Stimulated activated CD4-positive, alpha-beta T cell treated with anti-CD3 and anti-CD28 coated beads, Interleukin-2, amount 100 ng/mL, for 24 hours (primary cell): ENCODE results near the gene ACP2.

Experiments used
- DNase-seq, 2 donors: peaks; one replicate each; pipeline ENCODE4 v3.0.0-alpha.2; 2020

ACP2 gene

DNA sequence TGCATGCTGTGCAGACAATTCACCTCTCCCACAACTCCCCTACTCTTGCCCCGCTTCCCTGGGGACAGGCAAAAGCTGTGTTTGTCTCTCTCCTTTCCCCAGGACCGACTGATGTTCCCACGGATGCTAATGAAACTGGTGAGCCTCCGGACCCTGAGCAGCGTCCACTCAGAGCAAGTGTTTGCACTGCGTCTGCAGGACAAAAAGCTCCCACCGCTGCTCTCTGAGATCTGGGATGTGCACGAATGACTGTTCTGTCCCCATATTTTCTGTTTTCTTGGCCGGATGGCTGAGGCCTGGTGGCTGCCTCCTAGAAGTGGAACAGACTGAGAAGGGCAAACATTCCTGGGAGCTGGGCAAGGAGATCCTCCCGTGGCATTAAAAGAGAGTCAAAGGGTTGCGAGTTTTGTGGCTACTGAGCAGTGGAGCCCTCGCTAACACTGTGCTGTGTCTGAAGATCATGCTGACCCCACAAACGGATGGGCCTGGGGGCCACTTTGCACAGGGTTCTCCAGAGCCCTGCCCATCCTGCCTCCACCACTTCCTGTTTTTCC is 19.9 kb upstream of the ACP2 start:
- DNase-seq, result no peak

DNA sequence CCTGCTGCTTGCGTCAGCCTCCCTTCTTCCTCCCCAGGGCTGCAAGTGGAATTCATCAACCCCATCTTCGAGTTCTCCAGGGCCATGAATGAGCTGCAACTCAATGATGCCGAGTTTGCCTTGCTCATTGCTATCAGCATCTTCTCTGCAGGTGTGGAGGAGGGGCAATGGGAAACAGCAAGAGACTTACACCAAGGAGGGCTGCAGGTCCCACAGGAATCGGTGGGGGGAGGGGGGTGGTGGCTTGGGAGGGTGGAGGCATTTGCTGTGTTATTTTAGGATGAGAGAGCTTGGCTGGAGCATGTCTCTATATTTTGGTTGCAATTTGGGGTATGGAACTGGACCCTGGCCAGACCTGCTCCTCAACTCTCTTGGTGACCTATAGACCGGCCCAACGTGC is 19.3 kb upstream of the ACP2 start:
- DNase-seq, result no peak

DNA sequence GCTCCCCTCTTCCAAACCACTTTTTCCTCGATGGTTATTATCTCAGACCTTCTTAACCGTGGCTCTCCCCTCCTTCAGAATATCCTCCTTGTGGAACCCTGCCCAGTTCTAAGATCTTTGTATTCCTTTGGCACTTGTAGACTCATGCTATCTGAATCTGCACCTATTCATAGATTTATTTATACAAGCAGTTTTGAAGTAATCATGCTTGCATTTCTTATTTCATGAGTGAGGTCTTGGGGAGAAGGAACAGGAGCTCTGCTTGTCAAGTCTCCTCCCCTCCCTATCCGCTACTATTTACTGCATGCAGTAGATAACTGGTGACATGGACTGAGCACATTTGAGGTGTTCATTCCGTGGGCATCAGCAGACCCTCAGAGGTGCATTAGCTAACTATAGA is 15.9 kb upstream of the ACP2 start:
- DNase-seq, result no peak

DNA sequence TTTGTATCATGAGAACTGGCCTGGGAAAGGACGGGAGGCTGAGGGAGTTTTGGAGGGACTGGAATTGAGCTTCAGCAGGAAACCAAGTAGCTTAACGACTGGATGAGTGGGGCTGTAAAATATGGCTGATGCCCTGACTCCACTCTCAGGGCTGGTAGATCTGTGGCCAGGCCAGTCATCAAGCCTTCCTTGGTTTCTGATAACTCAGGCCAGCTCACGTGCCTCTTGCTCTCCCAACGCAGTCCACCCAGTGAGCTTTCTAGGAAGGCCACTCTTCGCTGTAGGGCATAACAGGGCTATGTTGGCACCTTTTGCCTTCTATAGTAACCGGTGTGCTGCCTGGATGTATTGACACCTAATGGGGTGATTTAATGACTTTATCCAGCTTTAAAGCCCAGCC is 15.5 kb upstream of the ACP2 start:
- no peak for DNase-seq

DNA sequence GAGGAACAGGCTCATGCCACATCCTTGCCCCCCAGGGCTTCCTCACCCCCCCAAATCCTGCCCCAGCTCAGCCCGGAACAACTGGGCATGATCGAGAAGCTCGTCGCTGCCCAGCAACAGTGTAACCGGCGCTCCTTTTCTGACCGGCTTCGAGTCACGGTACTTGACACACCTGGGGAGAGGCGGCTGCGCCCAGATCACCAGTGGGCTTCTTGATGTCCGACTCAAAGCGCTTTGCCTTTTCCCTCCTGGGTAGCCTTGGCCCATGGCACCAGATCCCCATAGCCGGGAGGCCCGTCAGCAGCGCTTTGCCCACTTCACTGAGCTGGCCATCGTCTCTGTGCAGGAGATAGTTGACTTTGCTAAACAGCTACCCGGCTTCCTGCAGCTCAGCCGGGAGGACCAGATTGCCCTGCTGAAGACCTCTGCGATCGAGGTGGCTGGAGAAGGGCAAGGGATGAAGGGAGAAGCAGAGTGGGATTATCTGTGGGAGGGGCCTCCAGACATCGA is 12.7 kb upstream of the ACP2 start:
- DNase-seq, result no peak

DNA sequence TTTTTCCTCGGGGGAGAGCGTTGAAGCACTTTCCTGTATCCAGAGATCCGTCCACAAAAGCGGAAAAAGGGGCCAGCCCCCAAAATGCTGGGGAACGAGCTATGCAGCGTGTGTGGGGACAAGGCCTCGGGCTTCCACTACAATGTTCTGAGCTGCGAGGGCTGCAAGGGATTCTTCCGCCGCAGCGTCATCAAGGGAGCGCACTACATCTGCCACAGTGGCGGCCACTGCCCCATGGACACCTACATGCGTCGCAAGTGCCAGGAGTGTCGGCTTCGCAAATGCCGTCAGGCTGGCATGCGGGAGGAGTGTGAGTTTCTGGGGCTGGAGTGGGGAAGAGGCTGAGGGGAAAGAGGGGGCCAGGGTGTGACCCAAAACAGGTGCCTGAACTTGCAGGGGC is 11.8 kb upstream of the ACP2 start:
- DNase-seq, result no peak

DNA sequence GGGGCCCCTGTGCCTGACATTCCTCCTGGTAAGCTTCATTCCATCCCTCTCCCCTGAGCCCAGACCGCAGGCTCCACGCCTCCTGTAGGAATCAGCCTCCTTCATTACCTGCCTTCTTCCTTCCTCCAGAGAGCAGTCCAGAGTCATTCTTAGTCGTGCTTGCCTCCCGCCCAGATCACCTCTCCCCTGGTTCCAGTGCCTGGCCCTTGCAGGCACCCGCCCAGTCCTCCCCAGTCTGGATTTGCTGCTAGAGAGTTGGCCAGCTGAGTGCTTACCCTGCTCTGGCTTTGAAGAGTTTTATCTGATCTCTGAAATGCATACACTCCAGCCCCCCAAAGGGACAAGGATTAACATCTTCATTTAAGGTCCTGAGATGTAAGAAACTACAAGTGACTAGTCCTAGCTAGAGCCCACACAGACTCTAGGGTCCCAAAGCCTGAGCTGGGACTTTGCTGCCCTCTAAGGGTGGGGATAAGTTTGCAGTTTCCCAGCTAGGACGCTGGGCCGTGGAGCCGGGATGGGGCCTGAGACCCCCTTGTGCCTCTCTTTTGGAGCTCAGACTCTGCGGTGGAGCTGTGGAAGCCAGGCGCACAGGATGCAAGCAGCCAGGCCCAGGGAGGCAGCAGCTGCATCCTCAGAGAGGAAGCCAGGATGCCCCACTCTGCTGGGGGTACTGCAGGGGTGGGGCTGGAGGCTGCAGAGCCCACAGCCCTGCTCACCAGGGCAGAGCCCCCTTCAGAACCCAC is 10.8 kb upstream of the ACP2 start:
- DNase-seq, result peak; percentile 48 to 57

DNA sequence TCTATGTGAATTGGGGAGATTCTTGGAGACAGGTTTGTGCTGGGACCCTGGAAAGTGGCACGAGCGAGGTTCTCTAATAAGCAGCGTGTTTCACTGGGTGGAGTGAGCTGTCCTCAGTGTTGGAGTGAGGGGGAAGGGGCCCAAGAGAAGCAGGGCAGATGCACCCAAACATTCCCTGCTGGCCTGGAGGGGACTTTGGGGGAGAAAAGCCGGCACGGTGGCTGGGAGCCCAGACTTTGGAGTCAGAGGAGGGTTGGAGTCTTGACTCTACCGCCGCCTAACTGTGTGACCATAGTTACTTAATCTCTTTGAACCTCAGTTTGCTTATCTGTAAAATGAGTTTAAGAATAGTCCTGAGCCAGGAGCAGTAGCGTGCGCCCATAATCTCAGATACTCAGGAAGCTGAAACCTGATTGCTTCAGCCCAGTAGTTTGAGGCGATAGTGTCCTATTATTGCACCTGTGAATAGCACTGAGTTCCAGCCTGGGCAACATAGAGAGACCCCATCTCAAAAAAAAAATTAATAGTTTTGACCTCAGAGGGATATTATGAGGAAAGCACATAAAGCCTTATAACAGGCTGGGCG is 9.8 kb upstream of the ACP2 start:
- no peak for DNase-seq

DNA sequence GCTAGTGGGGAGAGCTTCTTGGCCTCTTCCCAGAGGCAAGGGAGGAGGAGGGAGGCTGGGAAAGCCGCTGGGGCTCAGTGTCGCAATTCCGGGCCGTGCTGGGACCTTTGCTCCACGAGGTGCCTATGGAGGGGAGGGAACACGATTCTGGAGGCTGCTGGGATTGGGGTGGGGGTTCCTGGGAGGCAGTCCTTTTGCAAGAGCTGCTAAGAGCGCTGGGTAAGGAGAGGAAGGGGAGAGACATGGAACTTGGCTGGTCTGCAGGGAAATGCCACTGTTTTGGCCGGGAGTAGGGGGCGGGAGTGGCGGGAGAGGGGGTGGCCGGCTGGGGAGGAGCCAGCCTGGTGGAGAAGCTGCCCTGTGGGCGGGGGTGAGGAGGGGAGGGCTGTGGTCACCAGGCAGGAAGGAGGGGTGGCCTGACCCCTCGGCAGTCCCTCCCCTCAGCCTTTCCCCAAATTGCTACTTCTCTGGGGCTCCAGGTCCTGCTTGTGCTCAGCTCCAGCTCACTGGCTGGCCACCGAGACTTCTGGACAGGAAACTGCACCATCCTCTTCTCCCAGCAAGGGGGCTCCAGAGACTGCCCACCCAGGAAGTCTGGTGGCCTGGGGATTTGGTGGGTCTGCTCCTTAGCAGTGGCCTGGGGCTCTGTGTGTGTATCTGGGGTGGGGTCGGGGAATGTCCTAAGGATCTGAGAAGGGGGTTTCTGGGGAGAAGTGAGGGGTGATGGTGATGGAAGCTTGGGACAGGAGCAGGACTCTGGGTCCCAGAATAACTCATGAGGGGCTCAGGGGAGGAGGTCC is 9.1 kb upstream of the ACP2 start, which contains the start of gene NR1H3:
Gene NR1H3 (plus strand): TSS at position 480 of the 800 bp plus-strand sequence. CDS start 1,221 bp downstream, outside the sequence.
- DNase-seq, result no peak

DNA sequence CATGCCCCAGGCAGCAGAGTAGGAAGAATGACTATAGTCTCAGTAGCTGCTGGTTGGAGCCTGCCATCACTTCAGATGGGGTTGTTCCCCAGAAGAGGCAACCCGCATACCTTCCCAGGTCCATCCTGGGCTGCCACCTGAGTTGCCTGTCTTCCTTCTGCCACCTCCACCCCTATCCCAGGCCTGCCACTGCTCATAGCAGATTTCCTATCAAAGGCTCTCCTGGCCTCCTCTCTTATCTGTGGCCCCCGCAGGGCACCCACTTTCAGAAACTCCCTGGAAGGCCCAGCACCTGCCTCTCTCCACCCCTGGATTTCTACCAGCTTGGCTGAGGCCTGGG is 8.5 kb upstream of the ACP2 start:
- DNase-seq, result no peak

DNA sequence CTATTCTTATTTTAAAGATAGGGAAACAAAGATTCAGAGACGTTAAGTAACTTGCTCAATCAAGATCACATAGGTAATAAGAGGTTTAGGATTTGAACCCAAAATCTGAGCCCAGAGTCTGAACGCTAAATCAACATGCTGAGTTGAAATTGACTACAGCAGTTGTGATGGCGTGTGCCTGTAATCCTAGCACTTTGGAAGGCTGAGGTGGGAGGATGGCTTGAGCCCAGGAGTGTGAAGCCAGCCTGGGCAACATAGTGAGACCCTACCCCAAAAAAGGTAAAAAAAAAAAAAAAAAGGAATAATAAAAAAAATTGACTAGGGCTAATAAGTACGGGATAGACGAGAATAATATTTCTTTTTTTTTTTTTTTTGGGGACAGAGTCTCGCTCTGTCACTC is 7.8 kb upstream of the ACP2 start:
- DNase-seq, result no peak

DNA sequence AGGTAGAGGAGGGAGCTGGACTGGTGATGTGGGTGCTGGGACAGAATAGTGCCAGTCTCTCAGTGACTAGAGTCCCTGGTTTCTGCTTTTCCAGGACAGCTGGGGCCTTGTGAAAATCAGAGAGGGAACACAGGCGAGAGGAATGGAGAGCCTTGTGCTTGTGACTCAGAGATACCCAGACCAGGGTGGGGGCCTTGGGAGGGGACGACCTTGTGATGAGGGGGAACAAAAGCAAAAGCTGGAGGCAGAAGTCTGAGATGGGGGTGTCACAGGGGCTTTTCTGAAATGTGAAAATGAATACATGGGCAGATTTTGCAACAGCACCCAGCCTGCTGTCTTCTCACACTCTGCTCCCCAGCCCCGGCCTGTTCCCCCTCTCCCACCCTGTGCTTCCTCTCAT is 5.8 kb upstream of the ACP2 start:
- DNase-seq, result no peak

DNA sequence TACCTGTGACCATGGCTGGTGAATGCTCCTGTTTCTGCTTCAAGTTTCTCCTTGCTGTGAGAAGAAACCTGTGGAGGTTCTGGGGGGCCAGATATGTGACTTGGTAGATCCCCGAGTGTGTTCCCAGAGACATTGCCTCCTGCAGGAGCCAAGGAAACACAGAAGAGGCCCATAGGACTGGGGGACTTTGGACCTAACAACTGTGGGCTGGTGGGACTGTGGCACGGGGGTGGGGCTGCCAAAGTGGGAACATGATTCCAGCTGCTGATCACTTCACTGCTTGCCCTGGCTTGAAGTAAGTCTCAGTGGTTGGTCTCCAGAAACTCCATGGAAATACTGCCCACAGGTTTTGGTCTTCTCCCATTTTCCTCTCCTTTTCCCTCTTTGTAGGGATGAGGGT is 5.0 kb upstream of the ACP2 start:
- no peak for DNase-seq

DNA sequence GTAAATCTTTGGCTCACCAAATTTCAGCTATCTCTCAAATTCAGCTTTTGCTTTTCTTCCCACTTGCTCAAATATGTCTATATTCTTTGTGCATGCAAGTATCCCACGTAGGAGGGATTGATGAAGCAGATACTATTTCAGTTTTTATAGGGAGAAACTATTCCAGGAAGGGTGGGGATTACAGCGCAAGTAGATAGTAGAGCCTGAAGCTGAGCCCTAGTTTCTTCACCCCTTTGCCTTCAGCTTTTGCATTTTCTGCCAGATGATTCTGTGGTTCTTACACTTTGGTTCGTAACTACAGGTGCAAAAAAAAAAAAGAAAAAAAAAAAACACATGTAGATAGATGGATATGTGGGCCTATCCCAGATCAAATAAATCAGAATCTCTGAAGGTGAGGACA is 3.1 kb upstream of the ACP2 start:
- DNase-seq, result no peak

DNA sequence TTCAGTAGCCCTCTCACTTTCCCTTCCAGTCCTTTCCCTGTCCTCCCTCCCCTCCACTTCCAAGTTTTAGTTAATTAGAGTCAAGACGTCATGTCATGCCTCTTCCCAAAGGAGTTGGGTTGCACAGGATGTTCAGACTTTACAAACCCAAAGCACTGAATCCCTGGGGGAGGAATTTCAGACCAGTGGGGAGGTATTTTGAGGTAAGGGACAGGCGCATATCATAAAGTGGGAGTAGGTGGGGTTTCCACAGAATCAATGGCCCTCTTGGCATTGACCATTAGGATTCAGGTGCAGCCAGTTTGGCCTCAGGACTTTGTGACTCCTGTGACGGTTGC is 733 bp upstream of the ACP2 start:
- no peak for DNase-seq

DNA sequence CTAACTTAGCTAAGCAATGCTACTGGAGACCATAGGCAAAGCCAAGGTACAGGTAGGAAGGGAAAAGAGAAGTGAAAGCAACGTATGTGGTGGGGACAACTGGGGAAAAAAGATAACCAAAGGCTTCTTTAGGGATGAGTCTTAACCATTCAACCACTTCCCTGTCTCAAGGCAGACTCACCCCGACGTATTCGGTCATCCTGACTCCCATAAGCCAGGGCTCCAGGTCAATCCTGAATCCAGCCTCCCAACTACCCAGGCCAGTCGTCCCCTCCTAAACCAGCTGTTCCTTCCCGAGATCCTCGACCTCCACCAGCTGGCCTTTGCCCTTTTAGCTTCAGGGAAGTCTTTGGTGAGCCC is 330 bp downstream of the ACP2 start:
- no peak for DNase-seq

DNA sequence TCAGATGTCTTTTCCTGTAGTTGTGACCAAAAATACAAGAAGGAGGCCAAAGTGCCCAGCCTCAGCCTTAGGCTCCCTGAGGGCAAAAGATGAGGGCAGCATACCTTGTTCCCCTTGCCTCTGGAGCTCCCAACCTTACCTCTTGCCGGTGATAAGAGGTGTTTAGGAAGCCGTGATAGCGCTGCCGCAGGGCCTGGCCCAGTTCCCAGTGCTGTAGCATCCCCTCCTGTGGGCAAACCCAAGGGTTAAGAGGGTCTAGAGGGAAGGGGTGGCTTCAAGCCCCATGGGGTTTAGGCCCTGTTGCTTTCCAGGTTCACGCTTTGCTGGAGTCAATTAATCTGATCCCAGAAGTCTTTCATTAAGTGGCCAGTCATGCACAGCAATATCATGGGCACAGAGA is 1.1 kb downstream of the ACP2 start:
- no peak for DNase-seq

DNA sequence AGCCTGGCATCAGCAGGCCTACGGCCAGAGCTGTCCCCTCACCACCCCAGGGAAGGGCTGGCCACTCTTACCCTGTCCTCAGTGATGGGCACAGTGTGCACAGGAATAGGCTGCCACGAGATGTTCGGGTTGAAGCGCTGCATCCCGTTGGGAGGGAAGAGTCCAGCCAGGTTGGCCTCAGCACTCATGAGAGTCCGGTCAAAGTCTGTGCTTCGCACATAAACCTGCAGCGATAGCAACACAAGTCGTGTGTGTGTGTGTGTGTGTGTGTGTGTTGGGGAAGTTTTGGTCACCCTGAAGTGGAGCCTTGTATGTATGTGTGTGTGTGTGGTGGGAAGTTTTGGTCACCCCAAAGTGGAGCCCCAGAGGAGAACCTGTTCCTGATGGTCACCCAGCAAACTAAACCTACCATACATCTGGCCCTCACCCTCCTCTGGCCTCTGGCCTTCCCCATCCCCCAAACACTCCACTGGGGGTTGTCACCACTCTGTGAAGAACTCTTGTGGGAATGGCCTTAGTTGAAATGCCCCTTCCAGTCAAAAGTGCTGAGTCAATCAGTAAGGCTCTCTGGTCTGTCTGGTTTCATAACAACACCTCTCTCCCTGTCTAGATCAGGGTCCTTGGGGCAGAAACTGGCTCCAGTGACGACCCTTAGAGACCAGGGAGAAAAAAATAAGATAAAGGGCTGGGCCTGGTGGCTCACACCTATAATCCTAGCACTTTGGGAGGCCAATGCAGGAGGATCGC is 2.8 kb downstream of the ACP2 start:
- DNase-seq, result no peak

DNA sequence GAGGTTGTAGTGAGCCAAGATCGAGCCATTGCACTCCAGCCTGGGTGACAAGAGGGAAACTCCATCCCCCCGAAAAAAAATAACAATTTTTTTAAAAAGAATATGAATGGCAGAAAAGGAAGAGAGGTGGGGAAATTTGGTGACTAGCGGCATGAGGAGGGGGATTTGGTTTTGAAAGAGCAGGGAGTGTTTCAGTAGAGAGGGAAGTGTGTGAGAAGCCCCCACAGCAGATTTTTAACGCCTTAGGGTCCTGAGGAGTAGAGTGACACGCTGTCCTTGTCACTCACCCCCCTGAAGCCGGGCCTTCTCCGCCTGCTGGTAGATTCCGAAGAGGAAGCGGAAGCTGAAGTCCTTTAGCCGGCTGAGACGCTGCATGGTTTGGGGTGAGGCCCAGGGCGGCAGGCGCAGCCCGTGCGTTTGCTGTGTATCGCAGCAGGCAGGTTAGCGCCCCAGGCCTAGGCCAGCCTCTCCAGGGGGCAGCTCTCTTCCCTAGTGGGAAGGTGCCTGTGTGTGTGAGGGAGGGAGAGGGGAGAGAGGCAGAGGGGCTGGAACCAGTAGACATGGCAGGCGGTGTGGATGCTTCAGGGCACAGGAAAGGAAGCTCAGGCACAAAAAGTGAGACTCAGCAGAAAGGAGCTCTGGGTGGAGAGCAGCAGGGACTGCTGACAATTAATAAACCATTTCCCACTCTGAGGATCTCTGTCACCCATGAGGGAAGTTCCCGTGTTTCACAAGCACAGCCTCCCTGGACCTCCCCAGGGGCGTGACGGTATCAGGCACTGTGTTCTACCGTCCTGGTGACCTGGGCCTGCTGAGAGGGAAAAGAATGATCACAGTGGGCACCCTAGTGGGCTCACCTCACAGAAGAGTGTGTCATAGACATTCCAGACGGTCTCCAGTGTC is 3.9 kb downstream of the ACP2 start:
- no peak for DNase-seq

DNA sequence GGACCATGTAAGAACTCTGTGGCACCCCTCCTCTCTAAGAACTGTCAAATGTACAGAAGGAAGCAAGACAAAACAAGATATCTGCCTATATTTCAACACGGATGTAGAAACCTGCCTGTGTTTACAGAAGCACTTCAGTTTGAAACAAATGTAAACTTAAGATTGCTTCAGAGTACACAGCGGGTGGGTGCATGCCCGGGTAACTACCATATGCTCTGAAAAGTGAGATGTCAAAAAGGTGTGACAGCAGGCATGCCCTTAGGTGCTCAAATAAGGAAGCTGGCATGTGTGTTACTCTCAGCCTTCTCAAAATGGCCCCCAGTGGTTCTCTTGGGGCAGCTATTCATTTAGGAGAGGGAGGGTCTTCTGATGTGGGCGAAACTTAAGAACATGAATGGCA is 5.2 kb downstream of the ACP2 start:
- DNase-seq, result no peak

DNA sequence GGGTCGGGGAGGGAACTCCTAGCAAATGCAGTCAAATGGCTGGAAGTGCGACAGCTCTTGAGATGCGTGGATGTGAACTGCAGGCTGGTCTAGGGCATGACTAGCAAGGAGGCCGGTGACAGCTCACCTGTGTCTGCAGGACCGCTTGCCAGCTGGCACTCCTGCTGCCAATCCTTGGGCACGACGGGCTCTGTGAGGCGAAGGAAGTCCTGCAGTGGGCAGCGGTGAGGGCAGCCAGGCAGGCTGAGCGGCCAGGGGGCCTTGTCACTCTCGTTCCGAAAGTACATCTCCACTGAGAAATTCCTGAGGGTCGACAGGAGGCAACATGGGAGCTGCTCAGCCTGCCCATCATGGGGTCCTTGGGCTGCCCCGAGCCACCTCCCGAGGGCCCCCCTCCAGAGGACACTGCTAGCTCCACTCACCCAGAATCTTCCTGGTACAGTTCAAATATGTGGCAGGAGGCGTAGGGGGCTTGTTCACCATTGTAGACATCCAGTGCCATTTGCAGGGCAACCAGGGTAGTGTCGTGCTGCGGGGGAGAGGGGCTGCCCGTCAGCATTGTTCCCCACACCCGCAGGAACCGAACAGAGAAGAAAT is 5.9 kb downstream of the ACP2 start:
- no peak for DNase-seq

DNA sequence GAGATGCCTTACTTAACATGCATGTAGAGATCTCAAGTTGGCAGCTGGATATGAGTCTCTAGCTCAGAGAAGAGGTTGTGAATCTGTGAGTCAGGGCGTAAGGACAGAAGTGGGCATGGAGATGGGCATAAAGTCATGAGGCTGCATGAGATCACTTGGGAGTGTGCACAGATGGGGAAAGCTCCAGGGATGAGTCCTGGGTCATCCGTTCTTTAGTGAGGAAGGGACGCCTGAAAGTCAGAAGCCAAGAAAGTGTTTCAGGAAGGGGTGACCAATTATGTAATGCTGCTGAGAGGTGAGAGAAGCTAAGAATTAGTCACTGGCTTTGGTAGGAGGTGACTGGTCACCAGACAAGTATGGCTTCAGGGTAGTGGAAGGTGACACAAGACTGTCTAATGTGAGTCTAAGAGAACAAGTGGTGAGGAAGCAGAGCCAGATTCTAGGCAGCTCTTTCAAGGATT is 6.7 kb downstream of the ACP2 start:
- no peak for DNase-seq
